Measurements from ENCODE around the gene CBFA2T2. TPM values are rescaled to one million over a fixed set of nuclear protein-coding genes. Genes with fewer than 3 reads are reported as not detected.

CBFA2T2 gene
- total and polyA plus RNA-seq, 2 donors (not counting 3 experiments of a cell fraction or from before 2014, with no cell fraction given) = 10.7 to 12.1 TPM

DNA sequence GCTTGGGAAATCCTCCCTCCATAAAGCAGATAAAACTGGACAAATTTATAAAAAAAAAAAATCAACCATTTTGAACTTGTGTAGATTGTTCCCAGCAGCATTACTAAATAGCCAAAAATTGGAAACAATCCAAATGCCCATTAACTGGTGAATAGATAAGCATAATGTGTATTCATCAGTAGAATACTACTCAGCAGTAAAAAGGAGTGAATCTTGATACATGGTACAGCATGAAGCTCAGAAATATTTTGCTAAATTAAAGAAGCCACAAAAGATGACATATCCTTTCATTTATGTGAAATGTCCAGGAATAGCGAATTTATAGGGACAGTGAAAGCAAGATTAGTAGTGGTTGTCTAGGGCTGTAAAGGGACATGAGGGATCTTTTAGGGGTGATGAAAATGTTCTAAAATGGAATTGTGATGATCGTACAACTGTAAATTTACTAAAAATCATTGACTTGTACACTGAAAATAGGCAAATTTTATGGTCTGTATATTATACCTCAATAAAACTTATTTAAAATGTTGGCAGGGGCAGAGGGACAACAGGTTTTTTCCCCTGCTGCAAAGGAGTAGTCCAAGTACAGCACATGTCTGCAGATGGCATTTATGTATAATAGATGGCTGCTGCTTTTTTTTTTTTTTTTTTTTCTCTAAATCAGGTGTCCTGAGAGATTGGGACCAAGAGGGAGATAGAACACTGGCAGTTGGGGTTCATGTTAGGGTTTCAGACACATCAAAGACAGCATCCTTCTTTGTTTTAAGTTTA, 59.5 kb downstream of the CBFA2T2 start:
- H3K27ac ChIP-seq (ENCODE audit: insufficient read depth, low read depth, low read length) = no peak overlapping the region
- intact Hi-C loops (cut with micrococcal nuclease) (no loop called here), dilution Hi-C loops (cut with MboI; ENCODE audit: extremely low pct_ligation_motif_present, low sequenced_read_pairs) (no loop called here)
- ChIA-PET CTCF (interaction anchor here (0.9 to 1.6 kb wide), 4 partner anchors 13 to 104 kb away, joined by 3 read pairs; no protein-coding TSS in a partner anchor), POLR2A (interaction anchor here (0.6 kb wide), 1 partner anchor 10 kb away, joined by 3 read pairs; no protein-coding TSS in a partner anchor)
- no peaks in the 10 kb centered on the region for H3K4me1 ChIP-seq (ENCODE audit: control insufficient read depth, extremely low read depth, insufficient read depth, low read length)
- H3K9me1 ChIP-seq (replicated peaks; ENCODE audit: control insufficient read depth, extremely low read depth, insufficient read depth, low read length) = no peaks in the 10 kb centered on the region
- no peaks in the 10 kb centered on the region for H4K20me1 ChIP-seq (replicated peaks; ENCODE audit: control insufficient read depth, extremely low read depth, insufficient read depth, low read length)
- BruUV-seq (replicated peaks) = no TSS peak
- DNase-seq (ENCODE audit: low read depth, low spot score) (no peak), FAIRE-seq (no peak)
- no peak for TF ChIP-seq GATA2 (IDR thresholded peaks at IDR 0.05; ENCODE audit: insufficient read depth, insufficient read length, low read depth, low read length)
- TF ChIP-seq, protein P1, sequence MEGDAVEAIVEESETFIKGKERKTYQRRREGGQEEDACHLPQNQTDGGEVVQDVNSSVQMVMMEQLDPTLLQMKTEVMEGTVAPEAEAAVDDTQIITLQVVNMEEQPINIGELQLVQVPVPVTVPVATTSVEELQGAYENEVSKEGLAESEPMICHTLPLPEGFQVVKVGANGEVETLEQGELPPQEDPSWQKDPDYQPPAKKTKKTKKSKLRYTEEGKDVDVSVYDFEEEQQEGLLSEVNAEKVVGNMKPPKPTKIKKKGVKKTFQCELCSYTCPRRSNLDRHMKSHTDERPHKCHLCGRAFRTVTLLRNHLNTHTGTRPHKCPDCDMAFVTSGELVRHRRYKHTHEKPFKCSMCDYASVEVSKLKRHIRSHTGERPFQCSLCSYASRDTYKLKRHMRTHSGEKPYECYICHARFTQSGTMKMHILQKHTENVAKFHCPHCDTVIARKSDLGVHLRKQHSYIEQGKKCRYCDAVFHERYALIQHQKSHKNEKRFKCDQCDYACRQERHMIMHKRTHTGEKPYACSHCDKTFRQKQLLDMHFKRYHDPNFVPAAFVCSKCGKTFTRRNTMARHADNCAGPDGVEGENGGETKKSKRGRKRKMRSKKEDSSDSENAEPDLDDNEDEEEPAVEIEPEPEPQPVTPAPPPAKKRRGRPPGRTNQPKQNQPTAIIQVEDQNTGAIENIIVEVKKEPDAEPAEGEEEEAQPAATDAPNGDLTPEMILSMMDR (IDR thresholded peaks at IDR 0.05; ENCODE audit: extremely low read depth in 1 of 2, insufficient read depth in 1 of 2, low read depth in 1 of 2, low read length in 2 of 2) = no peak
- no peak for TF ChIP-seq MAX (IDR thresholded peaks at IDR 0.05; ENCODE audit: insufficient read depth, insufficient read length)
- TF ChIP-seq POLR2AphosphoS5 (IDR thresholded peaks at IDR 0.05; ENCODE audit: insufficient read depth, low read depth, low read length) = no peak
- no peak for TF ChIP-seq JUN (IDR thresholded peaks at IDR 0.05; ENCODE audit: borderline replicate concordance, insufficient read depth, insufficient read length, low read depth)
- no peak for TF ChIP-seq FOS (IDR thresholded peaks at IDR 0.05; ENCODE audit: borderline replicate concordance, insufficient read depth, low read length)
- no peak for TF ChIP-seq POLR2A (IDR thresholded peaks at IDR 0.05; ENCODE audit: low read depth, low read length)
- no peak for TF ChIP-seq EZH2 (IDR thresholded peaks at IDR 0.05; ENCODE audit: borderline replicate concordance, low read depth, low read length, severe bottlenecking)
- no peak for TF ChIP-seq MYC (IDR thresholded peaks at IDR 0.05; ENCODE audit: low read depth, low read length)
- H3K4me2 ChIP-seq (ENCODE audit: insufficient read depth, low read length) = no peak overlapping the region
- H3K4me3 ChIP-seq (replicated peaks in 1 of 3; ENCODE audit: insufficient read depth in 1 of 3, low read depth in 1 of 3, low read length in 3 of 3) = no peak overlapping the region
- no peak overlapping the region for H2AFZ ChIP-seq (ENCODE audit: low read depth, low read length)
- H3K79me2 ChIP-seq (ENCODE audit: control insufficient read depth, insufficient read depth, low read length) = no peaks in the 10 kb centered on the region
- no peaks in the 10 kb centered on the region for H3K27me3 ChIP-seq (ENCODE audit: control insufficient read depth in 2 of 2, insufficient read depth in 2 of 2, low read length in 2 of 2)
- H3K36me3 ChIP-seq (ENCODE audit: control insufficient read depth in 2 of 2, extremely low read depth in 1 of 2, insufficient read depth in 2 of 2, low read length in 2 of 2) = no peaks in the 10 kb centered on the region
- no peak overlapping the region for H3K9ac ChIP-seq (replicated peaks; ENCODE audit: extremely low read depth, insufficient read depth, low read length)
- no peaks in the 10 kb centered on the region for H3K9me3 ChIP-seq (replicated peaks; ENCODE audit: control insufficient read depth, insufficient read depth, low read length)
